Peyer's patch (tissue), 4 donors: Measurements from ENCODE around the gene DMPK.

Experiments
- CTCF ChIP-seq, 6 experiments: fragments of 450-650 bp in 4 of 6; fragments of 200-600 bp in 2 of 6; sonication (generic) in 1 of 6; IDR thresholded peaks; one replicate each; pipeline ENCODE4 v1.5.1; 2017 to 2019; ENCODE audit warnings: antibody characterized with exemption in 6 of 6, mild to moderate bottlenecking in 3 of 6, moderate library complexity in 1 of 6
- POLR2A ChIP-seq, 2 donors: fragments of 450-650 bp; IDR thresholded peaks; one replicate each; pipeline ENCODE4 v1.5.1; 2017; ENCODE audit warnings: antibody characterized with exemption in 2 of 2, mild to moderate bottlenecking in 2 of 2, moderate library complexity in 2 of 2

GRCh38 chr19:45814851-45815480, 32.7 kb upstream of the DMPK start, which contains the start of gene RSPH6A:
- TF ChIP-seq CTCF (IDR thresholded peaks at IDR 0.05) (no peak), POLR2A (IDR thresholded peaks at IDR 0.05) (no peak)
